Gastroesophageal sphincter (tissue), 4 donors: ENCODE results near the gene TMED4. TPM values are rescaled to one million over a fixed set of nuclear protein-coding genes. Genes with fewer than 3 reads are reported as not detected.
A peak's percentile ranks its signal among the peaks of the same experiment; 100 is the strongest.

ENCODE experiments used
- ATAC-seq: fragments of 150-250 bp; one replicate; pipeline ENCODE4 v1.9.1; 2016; ENCODE audit warnings: mild to moderate bottlenecking, moderate library complexity
- H3K27ac ChIP-seq, 4 donors: fragments of 200-600 bp; sonication (generic) in 3 of 4; 1 replicate in 3 of 4; 2 replicates in 1 of 4; pipeline ENCODE4 v1.5.1; 2016 to 2019
- H3K27me3 ChIP-seq: fragments of 200-600 bp; sonication (generic); one replicate; pipeline ENCODE4 v1.5.1; 2019
- H3K36me3 ChIP-seq, 2 donors: fragments of 200-600 bp; sonication (generic); one replicate each; pipeline ENCODE4 v1.5.1; 2019; ENCODE audit warnings: control low read depth in 1 of 2
- H3K4me1 ChIP-seq, 3 donors: fragments of 200-600 bp; sonication (generic); 1 replicate in 2 of 3; 2 replicates in 1 of 3; pipeline ENCODE4 v1.5.1; 2016 to 2019; ENCODE audit warnings: control low read depth in 2 of 3
- H3K4me3 ChIP-seq, 2 donors: fragments of 200-600 bp; sonication (generic); one replicate each; pipeline ENCODE4 v1.5.1; 2019; ENCODE audit warnings: mild to moderate bottlenecking in 1 of 2, moderate library complexity in 1 of 2
- H3K9me3 ChIP-seq, 3 donors: fragments of 200-600 bp; sonication (generic); one replicate each; pipeline ENCODE4 v1.5.1; 2017 to 2019; ENCODE audit warnings: control low read depth in 2 of 3
- CTCF ChIP-seq, 4 experiments: fragments of 200-600 bp in 2 of 4; fragments of 450-650 bp in 2 of 4; sonication (generic) in 1 of 4; IDR thresholded peaks; one replicate each; pipeline ENCODE4 v1.5.1; 2017 to 2019; ENCODE audit warnings: antibody characterized with exemption in 4 of 4, mild to moderate bottlenecking in 2 of 4, moderate library complexity in 2 of 4
- EP300 ChIP-seq: sonication (generic); formaldehyde crosslinking; IDR thresholded peaks from one replicate; pipeline ENCODE4 v1.6.1; 2017; ENCODE audit warnings: antibody characterized with exemption, mild to moderate bottlenecking
- POLR2A ChIP-seq, 2 donors: fragments of 450-650 bp; IDR thresholded peaks; one replicate each; pipeline ENCODE4 v1.6.1; 2017; ENCODE audit warnings: antibody characterized with exemption in 2 of 2, mild to moderate bottlenecking in 2 of 2, moderate library complexity in 1 of 2
- POLR2AphosphoS5 ChIP-seq: sonication (generic); formaldehyde crosslinking; IDR thresholded peaks from one replicate; pipeline ENCODE4 v1.6.1; 2017; ENCODE audit warnings: antibody characterized with exemption
- WGBS, 2 donors: methylation state at CpG; one replicate each; pipeline ENCODE4 v1.1.5; 2018; ENCODE audit warnings: low coverage in 1 of 2; 5-methylcytosine and 5-hydroxymethylcytosine counted together
- total RNA-seq, 4 donors: library from RNA; depleted of rRNA; stranded (reverse); fragments of >200 nt; gene quantifications; one replicate each; pipeline ENCODE4 v1.1.0, GENCODE V29; 2016

The TMED4 gene
- 100 to 1,000 TPM; 124 to 193 (median 160) TPM for total RNA-seq

- H3K27ac ChIP-seq = peak within 1 kb of the TSS; percentile 75 to 100 (median 93)
- H3K36me3 ChIP-seq = peaks cover 0 to 41% of the 10 kb centered on the region in 2 donors
- no peaks in the 10 kb centered on the region for H3K27me3 ChIP-seq
- ATAC-seq = peak; percentile 99
- WGBS, 2 donors = no CpG with 5 or more reads among the region's 71 CpGs
- peak within 1 kb of the TSS; percentile 72 to 81 for H3K4me3 ChIP-seq
- H3K4me1 ChIP-seq = peaks cover 0 to 36% (median 8%) of the 10 kb centered on the region in 3 donors
- TF ChIP-seq POLR2A (IDR thresholded peaks at IDR 0.05) (peak; percentile 66 to 75), EP300 (no peak), POLR2AphosphoS5 (peak; percentile 74), CTCF (IDR thresholded peaks at IDR 0.05) (peak in 1 of 4 experiments; percentile 11)
- H3K9me3 ChIP-seq = no peaks in the 10 kb centered on the region
Measured at GRCh38 chr7:44581879-44582603, at the start of gene TMED4. Gene TMED4, minus strand, starts transcription at chr7:44582231. Its CDS starts 25 bp downstream, at chr7:44582206.

- Histone ChIP-seq H3K27me3 (no peaks in the 10 kb centered on the region), H3K27ac (peak overlapping the region in 3 of 4 donors; percentile 57 to 77 (median 76)), H3K4me3 (no peak overlapping the region), H3K4me1 (peaks cover 6 to 71% (median 24%) of the 10 kb centered on the region in 3 donors), H3K9me3 (no peaks in the 10 kb centered on the region), H3K36me3 (peaks cover 0 to 17% of the 10 kb centered on the region in 2 donors)
- TF ChIP-seq POLR2AphosphoS5 = no peak
- TF ChIP-seq EP300 = no peak
- TF ChIP-seq POLR2A (IDR thresholded peaks at IDR 0.05) = no peak
- TF ChIP-seq CTCF (IDR thresholded peaks at IDR 0.05) = no peak
- WGBS, 2 donors = 34 to 38% methylated on average over 4 to 6 of the region's 6 CpGs
- ATAC-seq = peak; percentile 14
Measured at GRCh38 chr7:44631458-44632115, 49.6 kb upstream of the TMED4 start.

GRCh38 chr7:44630792-44631457, 48.9 kb upstream of the TMED4 start:
- Histone ChIP-seq H3K9me3 (no peaks in the 10 kb centered on the region), H3K27ac (peak overlapping the region in 2 of 4 donors; percentile 76 to 77), H3K4me3 (no peak overlapping the region), H3K4me1 (peaks cover 6 to 68% (median 24%) of the 10 kb centered on the region in 3 donors), H3K27me3 (no peaks in the 10 kb centered on the region), H3K36me3 (peaks cover 0 to 24% of the 10 kb centered on the region in 2 donors)
- 68 to 77% methylated on average over 9 to 10 of the region's 11 CpGs for WGBS, 2 donors
- ATAC-seq = no peak
- TF ChIP-seq POLR2A (IDR thresholded peaks at IDR 0.05) = no peak
- no peak for TF ChIP-seq POLR2AphosphoS5
- no peak for TF ChIP-seq EP300
- TF ChIP-seq CTCF (IDR thresholded peaks at IDR 0.05) = no peak

- H3K36me3 ChIP-seq = peaks cover 0 to 33% of the 10 kb centered on the region in 2 donors
- no peak for TF ChIP-seq EP300
- no peak for TF ChIP-seq POLR2A (IDR thresholded peaks at IDR 0.05)
- no peak for TF ChIP-seq CTCF (IDR thresholded peaks at IDR 0.05)
- TF ChIP-seq POLR2AphosphoS5 = no peak
- peak overlapping the region in 1 of 4 donors; percentile 77 for H3K27ac ChIP-seq
- ATAC-seq = no peak
- no peaks in the 10 kb centered on the region for H3K27me3 ChIP-seq
- no peak overlapping the region for H3K4me3 ChIP-seq
- H3K4me1 ChIP-seq = peaks cover 6 to 69% (median 23%) of the 10 kb centered on the region in 3 donors
- H3K9me3 ChIP-seq = no peaks in the 10 kb centered on the region
- 74 to 83% methylated on average over 9 to 10 of the region's 13 CpGs for whole genome bisulfite sequencing, 2 donors
Measured at GRCh38 chr7:44629829-44630522, 47.9 kb upstream of the TMED4 start.
